SK-N-SH treated with all-trans-retinoic acid at 6 μM for 48 hours (cell line): ENCODE measurements around the gene EPHA1.
"Not testable (repeated sequence)": the region's sequence is repeated elsewhere in the genome, so short reads cannot be mapped to it uniquely, and the experiment has no call there.

ENCODE experiments used
- ESRRG ChIP-seq: fragments of 250-450 bp; sonication (Bioruptor Pico); IDR thresholded peaks from 2 replicates; pipeline ENCODE4 v1.6.1; 2021; ENCODE audit warnings: mild to moderate bottlenecking
- RARB ChIP-seq: fragments of 250-450 bp; sonication (Bioruptor Pico); IDR thresholded peaks from 2 replicates; pipeline ENCODE4 v1.8.0; 2021; ENCODE audit warnings: mild to moderate bottlenecking, moderate library complexity
- TCF4 ChIP-seq: fragments of 250-450 bp; sonication (Bioruptor Pico); IDR thresholded peaks from 2 replicates; pipeline ENCODE4 v1.8.0; 2021; ENCODE audit warnings: mild to moderate bottlenecking, moderate library complexity, borderline replicate concordance
- TOX ChIP-seq: fragments of 250-450 bp; sonication (Bioruptor Pico); IDR thresholded peaks from 2 replicates; pipeline ENCODE4 v1.8.0; 2021; ENCODE audit warnings: mild to moderate bottlenecking, moderate library complexity, borderline replicate concordance
- ZNF565 ChIP-seq: fragments of 450-650 bp; formaldehyde crosslinking; conservative IDR thresholded peaks from 2 replicates; pipeline ENCODE4 v1.5.0; 2020; ENCODE audit warnings: low read depth, mild to moderate bottlenecking, moderate library complexity
- ZNF8 ChIP-seq: fragments of 450-650 bp; formaldehyde crosslinking; IDR thresholded peaks from 2 replicates; pipeline ENCODE4 v1.5.0; 2020; ENCODE audit warnings: mild to moderate bottlenecking, moderate library complexity
- TF ChIP-seq, protein P1 (sequence below): fragments of 250-450 bp; sonication (Bioruptor Pico); IDR thresholded peaks from 2 replicates; pipeline ENCODE4 v1.5.1; 2020; ENCODE audit warnings: low read depth, mild to moderate bottlenecking, moderate library complexity
- TF ChIP-seq, protein P2 (sequence below): fragments of 250-450 bp; sonication (Bioruptor Pico); IDR thresholded peaks from 2 replicates; pipeline ENCODE4 v1.5.0; 2020; ENCODE audit warnings: mild to moderate bottlenecking, moderate library complexity

DNA sequence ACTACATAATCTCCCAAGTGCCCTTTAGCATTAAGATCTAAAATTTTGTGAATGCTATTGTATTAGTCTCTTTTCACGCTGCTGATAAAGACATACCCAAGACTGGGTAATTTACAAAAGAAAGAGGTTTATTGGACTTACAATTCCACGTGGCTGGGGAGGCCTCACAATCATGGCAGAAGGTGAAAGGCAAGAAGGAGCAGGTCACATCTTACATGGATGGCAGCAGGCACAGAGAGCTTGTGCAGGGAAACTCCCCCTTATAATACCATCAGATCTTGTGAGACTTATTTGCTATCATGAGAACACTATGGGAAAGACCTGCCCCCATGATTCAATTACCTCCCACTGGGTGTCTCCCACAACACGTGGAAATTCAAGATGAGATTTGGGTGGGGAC is 12.0 kb upstream of the EPHA1 start:
- TF ChIP-seq, protein P1, sequence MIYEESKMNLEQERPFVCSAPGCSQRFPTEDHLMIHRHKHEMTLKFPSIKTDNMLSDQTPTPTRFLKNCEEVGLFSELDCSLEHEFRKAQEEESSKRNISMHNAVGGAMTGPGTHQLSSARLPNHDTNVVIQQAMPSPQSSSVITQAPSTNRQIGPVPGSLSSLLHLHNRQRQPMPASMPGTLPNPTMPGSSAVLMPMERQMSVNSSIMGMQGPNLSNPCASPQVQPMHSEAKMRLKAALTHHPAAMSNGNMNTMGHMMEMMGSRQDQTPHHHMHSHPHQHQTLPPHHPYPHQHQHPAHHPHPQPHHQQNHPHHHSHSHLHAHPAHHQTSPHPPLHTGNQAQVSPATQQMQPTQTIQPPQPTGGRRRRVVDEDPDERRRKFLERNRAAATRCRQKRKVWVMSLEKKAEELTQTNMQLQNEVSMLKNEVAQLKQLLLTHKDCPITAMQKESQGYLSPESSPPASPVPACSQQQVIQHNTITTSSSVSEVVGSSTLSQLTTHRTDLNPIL, result not testable (repeated sequence)
- not testable (repeated sequence) for TF ChIP-seq TOX; TCF4 (CRISPR knock-in tag); ZNF565 (CRISPR knock-in tag); ESRRG (CRISPR knock-in tag); ZNF8 (CRISPR knock-in tag); RARB
- TF ChIP-seq, protein P2, sequence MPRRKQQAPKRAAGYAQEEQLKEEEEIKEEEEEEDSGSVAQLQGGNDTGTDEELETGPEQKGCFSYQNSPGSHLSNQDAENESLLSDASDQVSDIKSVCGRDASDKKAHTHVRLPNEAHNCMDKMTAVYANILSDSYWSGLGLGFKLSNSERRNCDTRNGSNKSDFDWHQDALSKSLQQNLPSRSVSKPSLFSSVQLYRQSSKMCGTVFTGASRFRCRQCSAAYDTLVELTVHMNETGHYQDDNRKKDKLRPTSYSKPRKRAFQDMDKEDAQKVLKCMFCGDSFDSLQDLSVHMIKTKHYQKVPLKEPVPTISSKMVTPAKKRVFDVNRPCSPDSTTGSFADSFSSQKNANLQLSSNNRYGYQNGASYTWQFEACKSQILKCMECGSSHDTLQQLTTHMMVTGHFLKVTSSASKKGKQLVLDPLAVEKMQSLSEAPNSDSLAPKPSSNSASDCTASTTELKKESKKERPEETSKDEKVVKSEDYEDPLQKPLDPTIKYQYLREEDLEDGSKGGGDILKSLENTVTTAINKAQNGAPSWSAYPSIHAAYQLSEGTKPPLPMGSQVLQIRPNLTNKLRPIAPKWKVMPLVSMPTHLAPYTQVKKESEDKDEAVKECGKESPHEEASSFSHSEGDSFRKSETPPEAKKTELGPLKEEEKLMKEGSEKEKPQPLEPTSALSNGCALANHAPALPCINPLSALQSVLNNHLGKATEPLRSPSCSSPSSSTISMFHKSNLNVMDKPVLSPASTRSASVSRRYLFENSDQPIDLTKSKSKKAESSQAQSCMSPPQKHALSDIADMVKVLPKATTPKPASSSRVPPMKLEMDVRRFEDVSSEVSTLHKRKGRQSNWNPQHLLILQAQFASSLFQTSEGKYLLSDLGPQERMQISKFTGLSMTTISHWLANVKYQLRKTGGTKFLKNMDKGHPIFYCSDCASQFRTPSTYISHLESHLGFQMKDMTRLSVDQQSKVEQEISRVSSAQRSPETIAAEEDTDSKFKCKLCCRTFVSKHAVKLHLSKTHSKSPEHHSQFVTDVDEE (CRISPR knock-in tag), result not testable (repeated sequence)
